Measurements from ENCODE around the gene NOTCH2. TPM values are rescaled to one million over a fixed set of nuclear protein-coding genes. Genes with fewer than 3 reads are reported as not detected.
A peak's percentile ranks its signal among the peaks of the same experiment; 100 is the strongest.

The NOTCH2 gene
- total and polyA plus RNA-seq, 2 experiments from 2014 or later = 42.2 to 85.8 TPM

- no peak overlapping the region for H3K4me3 ChIP-seq
- H2AFZ ChIP-seq = no peak overlapping the region
- peaks cover 24% of the 10 kb centered on the region for H3K79me2 ChIP-seq
- H3K4me2 ChIP-seq = no peak overlapping the region
- DNase-seq (ENCODE audit: low spot score) = no peak
- TF ChIP-seq CTCF (IDR thresholded peaks at IDR 0.05; ENCODE audit: poor library complexity) (no peak), EZH2phosphoT487 (IDR thresholded peaks at IDR 0.05; ENCODE audit: low read depth, severe bottlenecking, unreplicated experiment) (no peak), EZH2 (IDR thresholded peaks at IDR 0.05; ENCODE audit: borderline replicate concordance) (no peak)
- no peaks in the 10 kb centered on the region for H3K4me1 ChIP-seq (ENCODE audit: insufficient read depth)
- H4K20me1 ChIP-seq (ENCODE audit: insufficient read depth, poor library complexity, severe bottlenecking) = no peaks in the 10 kb centered on the region
- no peaks in the 10 kb centered on the region for H3K9me2 ChIP-seq (replicated peaks; ENCODE audit: insufficient read depth)
- no peak overlapping the region for H3K27ac ChIP-seq
- H3K9me3 ChIP-seq (ENCODE audit: low read depth) = no peaks in the 10 kb centered on the region
- no peaks in the 10 kb centered on the region for H3K36me3 ChIP-seq (replicated peaks; ENCODE audit: insufficient read depth, low read depth)
- no peaks in the 10 kb centered on the region for H3K27me3 ChIP-seq
- 98% methylated on average over 2 of the region's 2 CpGs for WGBS (ENCODE audit: low lambda C conversion rate, missing lambda C conversion rate)
These were observed 81.0 kb downstream of the NOTCH2 start for GRCh38 chr1:119988306-119989062.

GRCh38 chr1:119987686-119988085 is 81.8 kb downstream of the NOTCH2 start:
- no peaks in the 10 kb centered on the region for H3K36me3 ChIP-seq (replicated peaks; ENCODE audit: insufficient read depth, low read depth)
- H2AFZ ChIP-seq = no peak overlapping the region
- no peak overlapping the region for H3K4me2 ChIP-seq
- peaks cover 4% of the 10 kb centered on the region for H4K20me1 ChIP-seq (ENCODE audit: insufficient read depth, poor library complexity, severe bottlenecking)
- H3K79me2 ChIP-seq = peaks cover 25% of the 10 kb centered on the region
- no peak overlapping the region for H3K4me3 ChIP-seq
- H3K9me3 ChIP-seq (ENCODE audit: low read depth) = no peaks in the 10 kb centered on the region
- H3K27me3 ChIP-seq = no peaks in the 10 kb centered on the region
- DNase-seq (ENCODE audit: low spot score) = no peak
- TF ChIP-seq EZH2phosphoT487 (IDR thresholded peaks at IDR 0.05; ENCODE audit: low read depth, severe bottlenecking, unreplicated experiment) (no peak), EZH2 (IDR thresholded peaks at IDR 0.05; ENCODE audit: borderline replicate concordance) (no peak), CTCF (IDR thresholded peaks at IDR 0.05; ENCODE audit: poor library complexity) (no peak)
- no peak overlapping the region for H3K27ac ChIP-seq
- H3K4me1 ChIP-seq (ENCODE audit: insufficient read depth) = no peaks in the 10 kb centered on the region
- H3K9me2 ChIP-seq (replicated peaks; ENCODE audit: insufficient read depth) = no peaks in the 10 kb centered on the region
- 92% methylated on average over 1 of the region's 1 CpG for WGBS (ENCODE audit: low lambda C conversion rate, missing lambda C conversion rate)

GRCh38 chr1:119987112-119987511 is 82.3 kb downstream of the NOTCH2 start:
- H3K27ac ChIP-seq = no peak overlapping the region
- H4K20me1 ChIP-seq (ENCODE audit: insufficient read depth, poor library complexity, severe bottlenecking) = peaks cover 6% of the 10 kb centered on the region
- no peaks in the 10 kb centered on the region for H3K27me3 ChIP-seq
- DNase-seq (ENCODE audit: low spot score) = peak; percentile 40
- 90% methylated on average over 2 of the region's 2 CpGs for WGBS (ENCODE audit: low lambda C conversion rate, missing lambda C conversion rate)
- no peaks in the 10 kb centered on the region for H3K36me3 ChIP-seq (replicated peaks; ENCODE audit: insufficient read depth, low read depth)
- H3K4me3 ChIP-seq = no peak overlapping the region
- no peak overlapping the region for H2AFZ ChIP-seq
- H3K79me2 ChIP-seq = peaks cover 28% of the 10 kb centered on the region
- H3K9me2 ChIP-seq (replicated peaks; ENCODE audit: insufficient read depth) = no peaks in the 10 kb centered on the region
- H3K9me3 ChIP-seq (ENCODE audit: low read depth) = no peaks in the 10 kb centered on the region
- H3K4me2 ChIP-seq = no peak overlapping the region
- TF ChIP-seq EZH2phosphoT487 (IDR thresholded peaks at IDR 0.05; ENCODE audit: low read depth, severe bottlenecking, unreplicated experiment) = no peak
- no peak for TF ChIP-seq EZH2 (IDR thresholded peaks at IDR 0.05; ENCODE audit: borderline replicate concordance)
- TF ChIP-seq CTCF (IDR thresholded peaks at IDR 0.05; ENCODE audit: poor library complexity) = no peak
- H3K4me1 ChIP-seq (ENCODE audit: insufficient read depth) = no peaks in the 10 kb centered on the region

All from hepatocyte (in vitro differentiated cells).